ENCODE data around the gene TARP.
"Not testable (repeated sequence)": the region's sequence is repeated elsewhere in the genome, so short reads cannot be mapped to it uniquely, and the experiment has no call there.

TARP gene

GRCh38 chr7:38299275-38299931, 26.0 kb upstream of the TARP start:
- no peak for DNase-seq (ENCODE audit: low read depth, low spot score)

DNA sequence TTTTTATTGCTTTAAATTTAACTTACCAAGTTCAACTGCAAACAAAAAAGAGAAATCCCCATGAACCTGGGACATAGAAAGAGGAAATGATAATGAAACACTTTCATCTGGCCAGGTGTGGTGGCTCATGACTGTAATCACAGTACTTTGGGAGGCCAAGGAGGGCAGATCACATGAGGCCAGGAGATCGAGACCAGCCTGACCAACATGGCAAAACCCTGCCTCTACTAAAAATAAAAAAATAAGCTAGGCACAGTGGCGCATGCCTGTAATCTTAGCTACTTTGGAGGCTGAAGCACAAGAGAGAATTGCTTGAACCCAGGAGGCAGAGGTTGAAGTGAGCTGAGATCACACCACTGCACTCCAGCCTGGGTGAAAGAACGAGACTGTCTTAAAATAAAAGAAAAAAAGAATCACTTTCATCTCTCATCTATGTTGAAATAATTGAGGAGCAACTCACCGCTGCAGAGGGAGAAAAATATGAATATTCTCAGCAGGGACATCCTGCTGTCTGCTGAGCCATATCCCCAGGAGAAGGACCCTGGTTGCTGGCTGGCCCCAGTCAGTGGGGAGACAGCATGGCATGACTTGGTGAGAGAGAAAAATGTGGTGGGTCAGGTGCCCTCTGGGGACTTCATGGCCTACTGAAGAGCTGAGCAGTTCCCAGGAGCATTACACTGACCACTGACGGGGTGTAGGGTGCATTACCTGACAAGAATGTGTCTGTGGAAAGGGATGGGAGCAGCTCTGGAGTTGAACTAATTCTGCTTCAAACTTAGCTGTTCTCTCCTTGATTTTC, 22.8 kb upstream of the TARP start:
- DNase-seq (ENCODE audit: low read depth, low spot score), result no peak

DNA sequence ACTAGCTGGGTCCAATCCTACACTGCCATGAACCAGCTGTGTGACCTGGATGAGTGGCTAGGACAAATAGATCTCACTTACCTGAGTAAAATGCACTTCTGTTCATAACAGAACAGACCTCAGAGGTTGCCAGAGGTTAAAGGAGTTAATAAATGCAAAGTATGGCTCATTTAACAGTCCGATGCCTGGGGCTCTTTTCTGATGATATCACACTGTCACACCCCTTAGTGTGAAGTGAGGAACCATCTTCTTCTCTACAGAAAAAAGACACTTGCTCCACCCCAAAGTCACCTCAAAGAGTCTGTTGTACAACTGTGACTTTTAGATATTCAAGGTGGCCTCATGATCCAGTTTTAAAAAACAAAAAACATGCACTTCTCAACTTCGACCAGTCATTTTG, 21.5 kb upstream of the TARP start:
- no peak for DNase-seq (ENCODE audit: low read depth, low spot score)

DNA sequence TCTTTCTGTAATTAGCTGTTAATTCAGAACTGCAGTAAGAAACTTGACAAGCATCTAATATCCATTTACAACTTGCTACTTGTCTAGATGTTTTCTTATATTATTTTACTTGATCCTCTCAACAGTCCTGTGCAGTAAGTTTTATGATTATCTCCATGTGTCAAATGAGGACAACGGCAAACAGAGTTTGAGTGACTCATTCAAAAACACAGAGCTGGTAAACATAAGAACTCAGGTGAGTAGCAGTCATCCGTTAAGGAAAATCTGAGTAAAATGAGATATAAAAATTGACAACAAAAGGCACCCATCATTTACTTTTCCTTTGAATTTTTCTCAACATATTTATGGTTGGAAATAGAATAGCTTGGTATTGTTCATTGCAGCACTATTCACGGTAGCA, 19.0 kb upstream of the TARP start:
- no peak for DNase-seq (ENCODE audit: low read depth, low spot score)

DNA sequence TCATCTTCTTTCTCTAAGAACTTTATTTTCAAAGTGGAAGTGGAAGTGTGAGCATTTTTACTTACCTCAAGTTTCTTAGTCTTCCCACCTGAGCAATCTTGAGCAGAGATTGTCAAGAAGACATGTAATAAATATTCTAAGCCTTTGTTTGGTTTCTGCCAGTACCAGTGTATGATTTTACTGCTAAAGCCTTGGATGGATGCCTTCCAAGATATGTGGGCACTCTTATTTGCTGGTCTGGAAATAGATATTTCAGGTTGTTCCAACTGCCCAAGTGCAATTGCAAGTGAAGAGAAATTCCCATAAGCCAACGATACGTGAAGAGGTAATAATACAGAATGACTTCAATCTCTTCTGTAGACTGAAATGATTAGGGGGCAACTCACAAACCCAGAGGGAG, 18.2 kb upstream of the TARP start:
- DNase-seq (ENCODE audit: low read depth, low spot score), result no peak

GRCh38 chr7:38291117-38291647, 17.7 kb upstream of the TARP start:
- DNase-seq (ENCODE audit: low read depth, low spot score), result no peak

DNA sequence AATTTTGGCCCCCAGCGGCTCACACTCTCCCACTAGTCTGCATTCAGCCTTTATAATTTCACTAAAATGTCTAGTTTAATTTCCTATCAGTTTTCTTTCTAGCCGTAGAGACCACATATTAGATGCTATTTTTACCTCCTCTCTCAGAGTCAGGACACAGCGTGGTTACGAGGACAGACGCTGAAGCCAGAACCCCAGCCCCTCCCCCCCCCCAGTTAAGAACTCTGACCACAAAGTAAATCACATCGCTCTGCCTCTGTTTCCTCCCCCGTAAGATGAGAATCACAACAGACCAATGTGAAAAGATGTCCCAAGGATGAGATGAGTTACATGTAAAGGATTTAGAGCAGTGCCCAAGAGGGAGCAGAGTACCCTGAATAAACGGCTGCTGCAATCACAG, 11.1 kb upstream of the TARP start:
- no peak for DNase-seq (ENCODE audit: low read depth, low spot score)

DNA sequence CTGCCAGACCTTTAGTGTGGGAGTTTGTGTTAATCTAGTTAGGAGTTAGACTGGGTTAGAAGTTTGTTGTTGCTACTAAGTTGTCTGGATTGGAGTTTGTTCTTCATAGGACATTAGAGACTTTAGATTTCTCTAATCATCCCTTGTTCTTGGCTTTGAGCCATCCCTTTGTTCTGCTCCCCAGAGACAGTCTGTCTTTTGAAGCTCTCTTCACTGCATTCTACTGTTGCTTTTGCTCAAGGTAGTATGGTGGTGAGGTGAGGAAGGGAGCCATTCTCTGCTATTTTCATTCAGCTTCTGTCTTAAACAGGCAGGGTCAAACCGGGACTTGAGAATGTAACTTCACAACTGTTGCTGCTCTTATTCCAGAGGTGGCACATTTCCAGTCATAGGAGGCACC, 10.4 kb upstream of the TARP start:
- DNase-seq (ENCODE audit: low read depth, low spot score), result no peak

DNA sequence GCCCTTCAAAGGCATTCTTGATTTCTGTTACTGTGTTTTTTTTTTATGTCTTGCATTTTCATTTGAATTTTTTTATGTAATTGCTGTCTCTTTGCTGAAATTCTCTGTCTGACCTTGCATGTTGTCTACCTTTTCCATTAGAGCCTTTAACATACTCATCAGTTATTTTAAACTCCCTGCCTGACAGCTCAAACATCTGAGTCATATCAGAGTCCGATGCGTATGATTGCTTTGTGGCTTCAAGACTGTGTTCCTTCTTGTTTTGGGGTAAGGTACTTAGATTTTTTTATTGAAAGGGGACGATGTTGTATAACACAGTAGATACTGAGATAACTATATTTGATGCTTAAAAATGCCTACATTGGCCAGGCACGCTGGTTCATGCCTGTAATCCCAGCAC, 9.7 kb upstream of the TARP start:
- no peak for DNase-seq (ENCODE audit: low read depth, low spot score)

- DNase-seq (ENCODE audit: low read depth, low spot score), result no peak
Observed at GRCh38 chr7:38282081-38282480, 8.6 kb upstream of the TARP start.

GRCh38 chr7:38281266-38281665, 7.8 kb upstream of the TARP start:
- DNase-seq (ENCODE audit: low read depth, low spot score), result no peak

DNA sequence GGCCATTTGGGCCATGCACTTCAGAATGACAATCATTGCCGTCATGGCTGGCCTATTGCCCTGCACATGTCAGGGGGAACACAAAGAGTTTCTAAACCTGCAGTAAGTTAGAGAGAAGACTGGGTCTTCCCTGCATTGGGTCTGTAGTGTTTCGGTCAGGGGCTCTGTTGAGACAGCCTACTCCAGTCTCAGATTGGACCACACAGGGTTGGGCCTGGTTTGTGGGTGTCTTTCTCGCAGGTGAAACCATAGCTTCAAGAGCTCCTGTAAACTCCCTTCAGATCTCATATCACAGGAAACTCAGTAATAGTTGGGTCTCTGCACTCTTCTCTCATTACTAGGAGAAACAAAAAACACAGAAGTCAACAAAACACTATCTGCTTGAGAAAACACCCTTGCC, 7.3 kb upstream of the TARP start:
- DNase-seq (ENCODE audit: low read depth, low spot score), result no peak

GRCh38 chr7:38280000-38280399, 6.6 kb upstream of the TARP start:
- DNase-seq (ENCODE audit: low read depth, low spot score), result no peak

GRCh38 chr7:38276096-38276877, 2.9 kb upstream of the TARP start:
- no peak for DNase-seq (ENCODE audit: low read depth, low spot score)

DNA sequence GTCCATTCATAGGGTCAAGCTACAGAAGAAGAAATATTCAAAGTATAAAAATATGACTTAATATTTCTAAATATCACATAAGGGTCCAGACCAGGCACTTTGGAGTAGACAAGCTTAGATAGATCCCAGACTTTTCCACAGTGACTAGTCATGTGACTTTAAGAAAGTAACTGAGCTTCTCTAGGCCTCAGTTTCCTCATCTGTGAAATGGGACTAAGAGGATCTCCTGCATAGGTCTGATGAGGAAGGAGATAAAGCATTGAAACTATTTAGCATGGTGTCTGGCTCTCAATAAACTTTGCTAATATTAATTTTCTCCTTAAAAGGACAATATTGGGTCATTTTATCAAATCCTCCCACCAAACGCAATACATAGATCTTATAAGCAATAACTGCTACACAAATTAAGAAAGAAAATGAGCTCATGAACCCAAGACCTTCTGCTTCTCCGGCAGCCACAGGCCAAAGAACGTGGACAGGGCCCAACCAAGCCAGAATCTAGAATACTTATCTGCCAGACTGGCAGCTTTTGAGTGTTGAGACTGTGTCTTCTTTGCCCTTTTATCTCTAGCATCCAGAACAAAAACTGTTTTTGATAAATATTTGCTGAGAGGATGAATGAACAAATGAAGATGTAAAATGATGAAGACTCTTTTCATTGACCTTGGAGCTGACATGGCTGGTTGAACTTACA, 1.6 kb upstream of the TARP start:
- no peak for DNase-seq (ENCODE audit: low read depth, low spot score)

DNA sequence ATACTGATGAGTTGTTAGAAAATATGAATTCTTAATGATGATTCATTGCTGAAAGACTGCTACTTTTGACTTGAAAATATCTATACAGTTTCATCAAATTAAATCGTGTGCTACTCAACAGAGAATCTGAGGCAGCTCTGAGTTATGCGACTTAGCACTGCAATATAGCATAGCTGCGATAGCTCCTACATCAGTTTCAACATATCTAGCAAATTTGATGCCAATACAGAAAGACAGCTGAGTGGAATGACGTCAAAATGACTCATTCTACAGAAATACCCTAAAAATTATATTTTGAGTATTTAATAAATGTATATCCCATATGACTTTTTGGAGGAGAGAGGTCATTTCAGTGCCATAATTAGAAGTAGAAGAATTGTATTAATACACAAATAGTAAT, 1.1 kb upstream of the TARP start:
- no peak for DNase-seq (ENCODE audit: low read depth, low spot score)

DNA sequence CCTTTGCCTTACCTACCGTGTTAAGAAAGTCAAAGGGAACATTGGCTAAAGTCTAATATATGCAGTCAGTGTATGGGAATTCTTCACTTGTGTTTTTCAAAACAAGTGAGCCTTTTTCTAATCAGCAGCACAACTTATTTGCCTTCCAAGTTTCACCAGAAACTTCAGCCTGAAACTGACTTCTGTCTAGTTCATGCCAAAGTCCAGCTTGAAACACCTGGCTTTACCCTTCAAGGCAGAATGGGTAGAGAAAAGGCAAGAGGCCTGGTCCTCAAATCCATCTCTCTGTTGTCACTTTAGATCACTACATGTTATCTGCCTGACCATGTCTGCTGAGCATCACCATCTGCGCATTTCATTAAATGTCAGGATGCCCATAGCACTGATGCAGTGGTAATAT, 3.0 kb downstream of the TARP start:
- DNase-seq (ENCODE audit: low read depth, low spot score), result not testable (repeated sequence)

DNA sequence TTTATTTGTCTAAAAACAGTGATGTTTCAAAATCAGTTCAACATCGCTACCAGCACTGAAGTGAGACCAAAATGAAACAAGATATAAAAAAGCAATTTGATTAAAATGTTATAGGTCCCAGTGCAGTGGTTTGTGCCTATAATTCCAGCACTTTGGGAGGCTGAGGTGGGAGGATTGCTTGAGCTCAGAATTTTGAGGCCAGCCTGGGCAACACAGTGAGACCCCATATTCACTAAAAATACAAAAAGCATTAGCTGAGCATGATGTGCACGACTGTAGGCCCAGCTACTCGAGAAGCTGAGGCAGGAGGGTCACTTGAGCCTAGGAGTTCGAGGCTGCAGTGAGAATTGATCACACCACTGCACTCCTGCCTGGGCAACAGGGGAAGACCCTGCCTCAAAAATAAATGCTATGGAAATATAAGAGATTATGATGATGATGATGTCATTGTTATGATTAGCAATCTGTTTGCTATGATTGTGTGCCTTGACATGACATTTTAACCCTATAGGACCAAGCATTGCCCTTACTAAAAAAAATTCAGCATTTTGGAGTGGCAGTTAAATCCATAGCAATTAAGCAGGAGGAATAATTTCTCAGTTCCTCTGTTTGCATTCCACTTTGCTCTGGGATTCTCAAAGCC, 3.6 kb downstream of the TARP start:
- DNase-seq (ENCODE audit: low read depth, low spot score), result not testable (repeated sequence)

DNA sequence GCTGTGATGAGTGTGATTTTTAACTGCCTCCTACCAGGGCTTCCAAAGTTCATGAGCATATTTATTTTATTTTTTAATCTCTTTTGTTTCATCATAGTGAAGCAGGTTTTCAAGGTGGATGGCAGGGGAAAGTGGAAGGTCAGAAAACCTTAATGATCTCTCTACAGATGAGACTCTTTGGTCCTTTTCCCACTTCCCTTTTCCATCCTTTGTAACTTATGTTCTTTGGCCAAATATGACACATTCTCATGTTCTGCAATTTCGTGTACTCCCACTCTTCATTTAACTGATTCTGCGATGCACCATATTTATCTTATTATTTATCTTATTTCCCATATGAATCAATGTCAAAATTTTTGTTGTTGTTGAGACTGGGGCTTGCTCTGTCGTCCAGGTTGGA, 7.5 kb downstream of the TARP start:
- DNase-seq (ENCODE audit: low read depth, low spot score), result not testable (repeated sequence)

DNA sequence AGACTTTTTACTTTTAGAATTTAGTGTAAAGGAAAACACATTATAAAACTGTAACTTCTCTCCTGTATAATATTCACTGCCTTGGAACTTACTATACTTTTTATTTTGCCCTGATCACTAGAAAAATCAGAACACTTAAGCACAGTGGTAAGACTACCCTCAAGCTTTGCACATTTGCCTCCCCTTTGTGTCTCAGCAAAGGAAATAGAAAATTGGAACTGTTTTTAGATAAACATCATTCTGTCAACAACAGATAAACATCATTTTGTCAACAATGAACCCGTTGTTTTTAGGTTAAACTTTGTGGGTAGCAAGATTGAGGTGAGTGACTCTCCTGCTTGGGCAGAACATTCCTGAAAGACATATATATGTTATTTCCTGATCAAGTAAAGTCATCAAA, 8.8 kb downstream of the TARP start:
- not testable (repeated sequence) for DNase-seq (ENCODE audit: low read depth, low spot score)

- DNase-seq (ENCODE audit: low read depth, low spot score), result not testable (repeated sequence)
Observed at GRCh38 chr7:38263274-38263673, 10.2 kb downstream of the TARP start.
